ENCODE results near the gene ZC3H10.
"Not testable (repeated sequence)": the region's sequence is repeated elsewhere in the genome, so short reads cannot be mapped to it uniquely, and the experiment has no call there.

ZC3H10 gene

GRCh38 chr12:56117778-56118687 lies at the start of gene ZC3H10:
Gene ZC3H10 (plus strand): TSS chr12:56118266. CDS start chr12:56120563, 2,297 bp downstream.
- Histone ChIP-seq H3K27me3 (ENCODE audit: control insufficient read depth, insufficient read depth, low read length) (no peaks in the 10 kb centered on the region), H3K4me1 (ENCODE audit: control insufficient read depth, insufficient read depth, low read length) (peaks cover 2% of the 10 kb centered on the region; the same call in 1 of the 2 replicates), H3K36me3 (ENCODE audit: control insufficient read depth, insufficient read depth, low read length) (peaks cover 5% of the 10 kb centered on the region; the same call in 1 of the 2 replicates), H3K27ac (ENCODE audit: low read length) (no peak within 1 kb of the TSS), H3K4me3 (ENCODE audit: low read length) (peak within 1 kb of the TSS; percentile 90; the same call in 1 of the 2 replicates), H3K9me3 (ENCODE audit: control insufficient read depth, insufficient read depth, low read length) (no peaks in the 10 kb centered on the region)
- peak; percentile 100 for DNase-seq (ENCODE audit: low read depth, low spot score)
- no CpG with 5 or more reads among the region's 61 CpGs for WGBS (ENCODE audit: insufficient coverage, insufficient read length)

GRCh38 chr12:56071648-56072047 lies 46.4 kb upstream of the ZC3H10 start:
- WGBS (ENCODE audit: insufficient coverage, insufficient read length) = no CpG with 5 or more reads among the region's 4 CpGs
- Histone ChIP-seq H3K9me3 (ENCODE audit: control insufficient read depth, insufficient read depth, low read length) (no peaks in the 10 kb centered on the region), H3K27me3 (ENCODE audit: control insufficient read depth, insufficient read depth, low read length) (no peaks in the 10 kb centered on the region), H3K4me3 (ENCODE audit: low read length) (no peak overlapping the region), H3K27ac (ENCODE audit: low read length) (no peak overlapping the region), H3K36me3 (ENCODE audit: control insufficient read depth, insufficient read depth, low read length) (no peaks in the 10 kb centered on the region), H3K4me1 (ENCODE audit: control insufficient read depth, insufficient read depth, low read length) (no peaks in the 10 kb centered on the region)
- DNase-seq (ENCODE audit: low read depth, low spot score) = no peak

DNA sequence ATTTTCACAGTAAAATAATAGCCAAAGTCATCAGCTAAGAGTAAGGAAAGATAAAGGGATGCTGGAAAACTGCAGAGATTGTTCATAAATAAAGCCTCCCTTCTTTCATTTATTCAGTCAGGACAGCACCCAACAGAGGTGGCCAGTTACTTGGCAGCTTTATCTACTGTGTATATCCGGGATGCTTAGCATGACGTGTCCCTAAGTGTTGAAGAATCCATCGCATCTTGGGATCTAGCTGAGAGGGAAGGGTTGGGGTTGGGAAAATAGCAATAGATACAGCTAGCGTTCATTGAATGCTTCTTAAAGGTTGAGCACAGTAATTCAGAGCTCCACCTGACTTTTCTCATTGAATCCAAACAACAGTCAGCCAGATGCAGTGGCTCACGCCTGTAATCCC lies 43.7 kb upstream of the ZC3H10 start:
- H3K4me3 ChIP-seq (ENCODE audit: low read length) = no peak overlapping the region
- no peak overlapping the region for H3K27ac ChIP-seq (ENCODE audit: low read length)
- WGBS (ENCODE audit: insufficient coverage, insufficient read length) = no CpG with 5 or more reads among the region's 5 CpGs
- no peaks in the 10 kb centered on the region for H3K9me3 ChIP-seq (ENCODE audit: control insufficient read depth, insufficient read depth, low read length)
- no peaks in the 10 kb centered on the region for H3K27me3 ChIP-seq (ENCODE audit: control insufficient read depth, insufficient read depth, low read length)
- no peaks in the 10 kb centered on the region for H3K36me3 ChIP-seq (ENCODE audit: control insufficient read depth, insufficient read depth, low read length)
- H3K4me1 ChIP-seq (ENCODE audit: control insufficient read depth, insufficient read depth, low read length) = no peaks in the 10 kb centered on the region
- DNase-seq (ENCODE audit: low read depth, low spot score) = no peak

- not testable (repeated sequence) for H3K4me3 ChIP-seq (ENCODE audit: low read length); H3K9me3 ChIP-seq (ENCODE audit: control insufficient read depth, insufficient read depth, low read length); H3K27ac ChIP-seq (ENCODE audit: low read length); H3K27me3 ChIP-seq (ENCODE audit: control insufficient read depth, insufficient read depth, low read length); DNase-seq (ENCODE audit: low read depth, low spot score); H3K4me1 ChIP-seq (ENCODE audit: control insufficient read depth, insufficient read depth, low read length); H3K36me3 ChIP-seq (ENCODE audit: control insufficient read depth, insufficient read depth, low read length)
- no CpG with 5 or more reads among the region's 9 CpGs for WGBS (ENCODE audit: insufficient coverage, insufficient read length)
Measured at GRCh38 chr12:56077966-56078365, 40.1 kb upstream of the ZC3H10 start.

DNA sequence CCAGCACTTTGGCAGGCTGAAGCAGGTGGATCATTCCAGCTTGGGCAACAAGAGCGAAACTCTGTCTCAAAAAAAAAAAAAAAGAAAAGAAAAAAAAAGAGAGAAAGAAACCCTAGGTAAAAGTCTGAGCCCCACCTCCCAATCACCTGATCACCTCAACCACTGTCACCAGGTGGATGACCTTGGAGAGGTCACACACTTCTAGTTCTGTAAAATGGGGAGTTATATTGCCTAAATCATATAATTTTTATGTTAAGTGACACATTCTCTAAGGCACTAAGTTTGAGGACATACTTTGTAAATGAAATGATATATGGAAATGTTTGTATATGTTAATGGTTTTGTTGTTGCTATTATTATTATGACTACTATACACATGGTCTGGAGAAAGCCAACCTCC lies 39.6 kb upstream of the ZC3H10 start:
- WGBS (ENCODE audit: insufficient coverage, insufficient read length) = no CpG with 5 or more reads among the region's 1 CpG
- Histone ChIP-seq H3K27ac (ENCODE audit: low read length) (no peak overlapping the region), H3K9me3 (ENCODE audit: control insufficient read depth, insufficient read depth, low read length) (no peaks in the 10 kb centered on the region), H3K36me3 (ENCODE audit: control insufficient read depth, insufficient read depth, low read length) (no peaks in the 10 kb centered on the region), H3K27me3 (ENCODE audit: control insufficient read depth, insufficient read depth, low read length) (no peaks in the 10 kb centered on the region), H3K4me3 (ENCODE audit: low read length) (no peak overlapping the region; the same call in 1 of the 2 replicates), H3K4me1 (ENCODE audit: control insufficient read depth, insufficient read depth, low read length) (0 out of 2 replicates have a peak, but pooled peaks cover 2% of the 10 kb centered on the region)
- DNase-seq (ENCODE audit: low read depth, low spot score) = no peak

- DNase-seq (ENCODE audit: low read depth, low spot score) = peak; percentile 88
- no peak overlapping the region for H3K27ac ChIP-seq (ENCODE audit: low read length)
- 0 out of 2 replicates have a peak, but pooled peaks cover 2% of the 10 kb centered on the region for H3K4me1 ChIP-seq (ENCODE audit: control insufficient read depth, insufficient read depth, low read length)
- H3K4me3 ChIP-seq (ENCODE audit: low read length) = peak overlapping the region; percentile 70; the same call in 1 of the 2 replicates
- WGBS (ENCODE audit: insufficient coverage, insufficient read length) = no CpG with 5 or more reads among the region's 50 CpGs
- H3K27me3 ChIP-seq (ENCODE audit: control insufficient read depth, insufficient read depth, low read length) = no peaks in the 10 kb centered on the region
- H3K36me3 ChIP-seq (ENCODE audit: control insufficient read depth, insufficient read depth, low read length) = 0 out of 2 replicates have a peak, but pooled peaks cover 2% of the 10 kb centered on the region
- no peaks in the 10 kb centered on the region for H3K9me3 ChIP-seq (ENCODE audit: control insufficient read depth, insufficient read depth, low read length)
Measured at GRCh38 chr12:56078931-56079722, 38.9 kb upstream of the ZC3H10 start.

DNA sequence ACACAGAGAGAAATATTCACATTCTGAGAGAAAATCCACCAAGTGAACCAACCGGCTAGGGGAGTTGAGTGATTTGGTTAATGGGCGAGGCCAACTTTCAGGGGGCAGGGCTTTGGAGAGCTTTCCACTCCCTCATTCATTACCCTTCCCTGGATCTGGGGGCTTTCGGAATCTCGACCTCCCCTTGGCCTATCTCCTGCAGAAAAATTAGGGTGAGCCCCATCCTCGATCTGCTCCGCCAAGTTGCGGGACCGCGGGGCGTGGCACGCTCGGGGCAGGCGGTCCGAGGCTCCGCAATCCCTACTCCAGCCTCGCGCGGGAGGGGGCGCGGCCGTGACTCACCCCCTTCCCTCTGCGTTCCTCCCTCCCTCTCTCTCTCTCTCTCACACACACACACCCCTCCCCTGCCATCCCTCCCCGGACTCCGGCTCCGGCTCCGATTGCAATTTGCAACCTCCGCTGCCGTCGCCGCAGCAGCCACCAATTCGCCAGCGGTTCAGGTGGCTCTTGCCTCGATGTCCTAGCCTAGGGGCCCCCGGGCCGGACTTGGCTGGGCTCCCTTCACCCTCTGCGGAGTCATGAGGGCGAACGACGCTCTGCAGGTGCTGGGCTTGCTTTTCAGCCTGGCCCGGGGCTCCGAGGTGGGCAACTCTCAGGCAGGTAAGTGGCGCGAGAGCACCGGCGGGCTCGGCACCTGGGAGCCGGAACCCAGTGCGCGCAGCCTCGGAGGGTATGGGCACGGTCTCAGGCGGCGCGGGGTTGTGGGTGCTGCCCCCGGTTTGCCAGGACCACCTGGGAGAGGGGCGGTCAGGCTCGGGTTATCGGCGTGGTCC lies 38.1 kb upstream of the ZC3H10 start, which contains the start of gene ERBB3:
TSS of gene ERBB3 (plus strand) at position 443 of the 833 bp plus-strand sequence. CDS start at position 579, 136 bp downstream.
- Histone ChIP-seq H3K36me3 (ENCODE audit: control insufficient read depth, insufficient read depth, low read length) (peaks cover 4% of the 10 kb centered on the region; the same call in 1 of the 2 replicates), H3K4me1 (ENCODE audit: control insufficient read depth, insufficient read depth, low read length) (0 out of 2 replicates have a peak, but pooled peaks cover 2% of the 10 kb centered on the region), H3K4me3 (ENCODE audit: low read length) (peak within 1 kb of the TSS; percentile 70), H3K27me3 (ENCODE audit: control insufficient read depth, insufficient read depth, low read length) (no peaks in the 10 kb centered on the region), H3K9me3 (ENCODE audit: control insufficient read depth, insufficient read depth, low read length) (no peaks in the 10 kb centered on the region), H3K27ac (ENCODE audit: low read length) (no peak within 1 kb of the TSS)
- DNase-seq (ENCODE audit: low read depth, low spot score) = no peak
- WGBS (ENCODE audit: insufficient coverage, insufficient read length) = no CpG with 5 or more reads among the region's 59 CpGs

DNA sequence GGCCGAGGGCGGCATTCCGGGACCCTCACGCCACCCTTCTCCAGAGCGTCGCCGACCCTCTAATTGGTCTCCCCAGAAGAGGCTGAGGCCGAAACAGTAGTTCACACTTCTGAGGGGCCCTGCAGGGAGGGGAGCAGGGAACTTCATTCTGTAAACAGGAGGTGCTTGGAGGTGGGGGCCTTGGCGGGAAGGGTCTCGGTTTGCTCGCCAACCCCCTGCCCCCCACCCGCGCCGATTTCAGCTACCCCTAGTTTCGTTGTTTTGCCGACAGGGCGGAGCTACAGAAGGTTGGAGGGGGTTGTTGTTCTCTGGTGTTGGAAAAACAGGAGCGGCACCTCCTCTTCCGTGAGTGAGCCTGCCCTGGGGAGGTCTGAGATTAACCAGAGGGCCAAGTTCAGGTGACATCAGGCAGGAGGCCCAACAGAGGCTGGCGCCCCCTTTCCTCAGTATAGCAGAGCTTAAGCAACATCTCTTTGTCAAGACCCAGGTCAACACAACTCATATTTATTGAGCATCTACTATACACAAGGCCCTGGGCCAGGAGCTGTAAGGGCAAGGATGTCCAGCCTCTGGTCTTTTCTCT lies 37.4 kb upstream of the ZC3H10 start:
- DNase-seq (ENCODE audit: low read depth, low spot score) = no peak
- H3K9me3 ChIP-seq (ENCODE audit: control insufficient read depth, insufficient read depth, low read length) = no peaks in the 10 kb centered on the region
- no peaks in the 10 kb centered on the region for H3K27me3 ChIP-seq (ENCODE audit: control insufficient read depth, insufficient read depth, low read length)
- WGBS (ENCODE audit: insufficient coverage, insufficient read length) = no CpG with 5 or more reads among the region's 20 CpGs
- H3K4me1 ChIP-seq (ENCODE audit: control insufficient read depth, insufficient read depth, low read length) = 0 out of 2 replicates have a peak, but pooled peaks cover 2% of the 10 kb centered on the region
- H3K27ac ChIP-seq (ENCODE audit: low read length) = no peak overlapping the region
- peaks cover 6% of the 10 kb centered on the region; the same call in 1 of the 2 replicates for H3K36me3 ChIP-seq (ENCODE audit: control insufficient read depth, insufficient read depth, low read length)
- peak overlapping the region; percentile 70 for H3K4me3 ChIP-seq (ENCODE audit: low read length)

All from iPS DF 6.9 (cell line).